Keratinocyte (primary cell): ENCODE results near the gene ZNF26.

Experiments
- CTCF ChIP-seq, 3 experiments: IDR thresholded peaks in 1 of 3; conservative IDR thresholded peaks in 1 of 3; optimal IDR thresholded peaks in 1 of 3; 2 replicates in 2 of 3; 3 replicates in 1 of 3; pipeline versions ENCODE3 to v1.5.1; 2011; ENCODE audit warnings: low read length in 3 of 3, mild to moderate bottlenecking in 3 of 3, moderate library complexity in 2 of 3, control low read depth in 1 of 3, inconsistent platforms in 1 of 3; ENCODE audit not compliant: insufficient read depth in 2 of 3; ENCODE audit errors: extremely low read depth in 1 of 3
- EZH2 ChIP-seq: IDR thresholded peaks from one replicate; pipeline ENCODE4 v1.6.1; 2012; ENCODE audit warnings: inconsistent platforms, mild to moderate bottlenecking, low read length, moderate library complexity

GRCh38 chr12:133073836-133074235 is 87.7 kb downstream of the ZNF26 start:
- TF ChIP-seq CTCF (optimal IDR thresholded peaks at IDR 0.05 in 1 of 3, IDR thresholded peaks at IDR 0.05 in 1 of 3, conservative IDR thresholded peaks at IDR 0.05 in 1 of 3; ENCODE audit: extremely low read depth in 1 of 3, insufficient read depth in 2 of 3, low read length in 3 of 3) (no peak), EZH2 (no peak)
